Keratinocyte (primary cell): ENCODE measurements around the gene GPX1.

Source experiments
- EZH2 ChIP-seq: IDR thresholded peaks from one replicate; pipeline ENCODE4 v1.6.1; 2012; ENCODE audit warnings: inconsistent platforms, mild to moderate bottlenecking, low read length, moderate library complexity
- TF ChIP-seq, protein P1 (sequence below), 3 experiments: IDR thresholded peaks in 1 of 3; conservative IDR thresholded peaks in 1 of 3; optimal IDR thresholded peaks in 1 of 3; 2 replicates in 2 of 3; 3 replicates in 1 of 3; pipeline versions ENCODE3 to v1.5.1; 2011; ENCODE audit warnings: low read length in 3 of 3, mild to moderate bottlenecking in 3 of 3, moderate library complexity in 2 of 3, control low read depth in 1 of 3, inconsistent platforms in 1 of 3; ENCODE audit not compliant: insufficient read depth in 2 of 3; ENCODE audit errors: extremely low read depth in 1 of 3

DNA sequence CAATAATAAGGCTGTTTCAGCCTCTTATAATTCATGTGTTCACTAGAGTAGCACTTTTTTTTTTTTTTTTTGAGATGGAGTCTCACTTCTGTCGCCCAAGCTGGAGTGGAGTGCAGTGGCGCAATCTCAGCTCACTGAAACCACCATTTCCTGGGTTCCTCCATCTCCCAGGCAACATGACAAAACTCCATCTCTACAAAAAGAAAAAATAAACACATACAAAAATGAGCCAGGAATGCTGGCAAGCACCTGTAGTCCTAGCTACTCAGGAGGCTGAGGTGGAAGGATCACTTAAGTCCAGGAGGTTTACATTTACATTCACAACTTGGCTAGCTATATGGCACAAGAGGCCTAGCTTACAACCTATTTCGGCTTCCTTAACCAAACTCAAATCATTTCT is 25.1 kb downstream of the GPX1 start:
- TF ChIP-seq EZH2: no peak
- TF ChIP-seq, protein P1, sequence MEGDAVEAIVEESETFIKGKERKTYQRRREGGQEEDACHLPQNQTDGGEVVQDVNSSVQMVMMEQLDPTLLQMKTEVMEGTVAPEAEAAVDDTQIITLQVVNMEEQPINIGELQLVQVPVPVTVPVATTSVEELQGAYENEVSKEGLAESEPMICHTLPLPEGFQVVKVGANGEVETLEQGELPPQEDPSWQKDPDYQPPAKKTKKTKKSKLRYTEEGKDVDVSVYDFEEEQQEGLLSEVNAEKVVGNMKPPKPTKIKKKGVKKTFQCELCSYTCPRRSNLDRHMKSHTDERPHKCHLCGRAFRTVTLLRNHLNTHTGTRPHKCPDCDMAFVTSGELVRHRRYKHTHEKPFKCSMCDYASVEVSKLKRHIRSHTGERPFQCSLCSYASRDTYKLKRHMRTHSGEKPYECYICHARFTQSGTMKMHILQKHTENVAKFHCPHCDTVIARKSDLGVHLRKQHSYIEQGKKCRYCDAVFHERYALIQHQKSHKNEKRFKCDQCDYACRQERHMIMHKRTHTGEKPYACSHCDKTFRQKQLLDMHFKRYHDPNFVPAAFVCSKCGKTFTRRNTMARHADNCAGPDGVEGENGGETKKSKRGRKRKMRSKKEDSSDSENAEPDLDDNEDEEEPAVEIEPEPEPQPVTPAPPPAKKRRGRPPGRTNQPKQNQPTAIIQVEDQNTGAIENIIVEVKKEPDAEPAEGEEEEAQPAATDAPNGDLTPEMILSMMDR (optimal IDR thresholded peaks at IDR 0.05 in 1 of 3, IDR thresholded peaks at IDR 0.05 in 1 of 3, conservative IDR thresholded peaks at IDR 0.05 in 1 of 3; ENCODE audit: extremely low read depth in 1 of 3, insufficient read depth in 2 of 3, low read length in 3 of 3): no peak
